ENCODE data around the gene ADAMTS10.
A peak's percentile ranks its signal among the peaks of the same experiment; 100 is the strongest.
"Not testable (repeated sequence)": the region's sequence is repeated elsewhere in the genome, so short reads cannot be mapped to it uniquely, and the experiment has no call there.

ADAMTS10 gene

GRCh38 chr19:8593931-8594330 lies 16.6 kb downstream of the ADAMTS10 start:
- DNase-seq (ENCODE audit: low spot score) = no peak

GRCh38 chr19:8592231-8593009 lies 18.1 kb downstream of the ADAMTS10 start:
- peak; percentile 70 for DNase-seq (ENCODE audit: low spot score)

- DNase-seq (ENCODE audit: low spot score) = no peak
Measured at GRCh38 chr19:8589177-8589714, 21.3 kb downstream of the ADAMTS10 start.

GRCh38 chr19:8585894-8586750 lies 24.4 kb downstream of the ADAMTS10 start:
- no peak for DNase-seq (ENCODE audit: low spot score)

GRCh38 chr19:8584965-8585893 lies 25.3 kb downstream of the ADAMTS10 start:
- DNase-seq (ENCODE audit: low spot score) = no peak

GRCh38 chr19:8580710-8581281 lies 29.7 kb downstream of the ADAMTS10 start:
- DNase-seq (ENCODE audit: low spot score) = no peak

GRCh38 chr19:8578642-8579265 lies 31.8 kb downstream of the ADAMTS10 start:
- no peak for DNase-seq (ENCODE audit: low spot score)

GRCh38 chr19:8577741-8578140 lies 32.8 kb downstream of the ADAMTS10 start:
- DNase-seq (ENCODE audit: low spot score) = no peak

- DNase-seq (ENCODE audit: low spot score) = no peak
Measured at GRCh38 chr19:8577247-8577646, 33.3 kb downstream of the ADAMTS10 start, which contains the start of gene MYO1F. Gene MYO1F, minus strand, starts transcription at chr19:8577442. Its CDS starts 133 bp downstream, at chr19:8577309.

GRCh38 chr19:8576273-8576993 lies 34.1 kb downstream of the ADAMTS10 start:
- DNase-seq (ENCODE audit: low spot score) = no peak

- DNase-seq (ENCODE audit: low spot score) = no peak
Measured at GRCh38 chr19:8575467-8575997, 35.0 kb downstream of the ADAMTS10 start.

GRCh38 chr19:8574619-8574922 lies 35.9 kb downstream of the ADAMTS10 start:
- DNase-seq (ENCODE audit: low spot score) = not testable (repeated sequence)

- no peak for DNase-seq (ENCODE audit: low spot score)
Measured at GRCh38 chr19:8573316-8573715, 37.2 kb downstream of the ADAMTS10 start.

- DNase-seq (ENCODE audit: low spot score) = peak; percentile 49
Measured at GRCh38 chr19:8571006-8571411, 39.5 kb downstream of the ADAMTS10 start.

- DNase-seq (ENCODE audit: low spot score) = no peak
Measured at GRCh38 chr19:8569066-8569771, 41.3 kb downstream of the ADAMTS10 start.

GRCh38 chr19:8567522-8568172 lies 42.9 kb downstream of the ADAMTS10 start:
- DNase-seq (ENCODE audit: low spot score) = no peak

GRCh38 chr19:8566855-8567254 lies 43.7 kb downstream of the ADAMTS10 start:
- no peak for DNase-seq (ENCODE audit: low spot score)

- DNase-seq (ENCODE audit: low spot score) = not testable (repeated sequence)
Measured at GRCh38 chr19:8564866-8565265, 45.6 kb downstream of the ADAMTS10 start.
